HUES64 (cell line): ENCODE measurements around the gene TLX3.
"Not testable (repeated sequence)": the region's sequence is repeated elsewhere in the genome, so short reads cannot be mapped to it uniquely, and the experiment has no call there.

Source experiments
- H3K27ac ChIP-seq: 2 replicates; pipeline ENCODE4 v1.7.0; 2013; ENCODE audit warnings: low read depth, low read length, inconsistent platforms
- H3K27me3 ChIP-seq: 2 replicates; pipeline ENCODE4 v1.6.1; 2013; ENCODE audit warnings: mild to moderate bottlenecking, low read length; ENCODE audit not compliant: insufficient read depth
- H3K36me3 ChIP-seq: 2 replicates; pipeline ENCODE4 v1.6.1; 2013; ENCODE audit warnings: mild to moderate bottlenecking, low read length; ENCODE audit not compliant: insufficient read depth
- H3K4me1 ChIP-seq: 2 replicates; pipeline ENCODE4 v1.6.1; 2013; ENCODE audit warnings: mild to moderate bottlenecking, low read length, moderate library complexity; ENCODE audit not compliant: insufficient read depth
- H3K4me3 ChIP-seq: 2 replicates; pipeline ENCODE4 v1.5.1; 2013; ENCODE audit warnings: mild to moderate bottlenecking, low read length, moderate library complexity
- H3K9ac ChIP-seq: 2 replicates; pipeline ENCODE4 v1.6.1; 2013; ENCODE audit warnings: mild to moderate bottlenecking, low read depth, low read length
- H3K9me3 ChIP-seq: 2 replicates; pipeline ENCODE4 v1.6.1; 2013; ENCODE audit warnings: low read depth, low read length; ENCODE audit not compliant: insufficient read depth
- WGBS: fragments of 150-250, 120-280 bp; methylation state at CpG from one replicate; pipeline ENCODE4 v1.1.7; 2013; ENCODE audit warnings: missing lambda C conversion rate; 5-methylcytosine and 5-hydroxymethylcytosine counted together

The TLX3 gene

GRCh38 chr5:171361151-171361550 lies 52.1 kb downstream of the TLX3 start:
- not testable (repeated sequence) for H3K9me3 ChIP-seq, H3K4me3 ChIP-seq, H3K9ac ChIP-seq, H3K27me3 ChIP-seq, H3K36me3 ChIP-seq, H3K4me1 ChIP-seq, H3K27ac ChIP-seq
- 78% methylated on average over 7 of the region's 7 CpGs for WGBS
